PFSK-1 (cell line): ENCODE measurements around the gene GSDME.

Experiments used
- FOXP2 ChIP-seq: optimal IDR thresholded peaks from 2 replicates; pipeline ENCODE3; 2011; ENCODE audit warnings: borderline replicate concordance, control low read depth, inconsistent platforms; ENCODE audit not compliant: insufficient read depth; ENCODE audit errors: extremely low read length, extremely low read depth
- POLR2AphosphoS5 ChIP-seq: IDR thresholded peaks from 2 replicates; pipeline ENCODE4 v1.6.1; 2012; ENCODE audit warnings: low read depth, mild to moderate bottlenecking, control low read depth, low read length, moderate library complexity
- REST ChIP-seq, 2 experiments: IDR thresholded peaks; 2 replicates each; pipeline versions ENCODE4 v1.6.1 to v1.8.0; 2011 to 2012; ENCODE audit warnings: low read depth in 2 of 2, low read length in 2 of 2, control low read depth in 1 of 2, inconsistent platforms in 1 of 2, mild to moderate bottlenecking in 1 of 2, moderate library complexity in 1 of 2; ENCODE audit not compliant: insufficient read depth in 1 of 2
- SIN3A ChIP-seq: IDR thresholded peaks from 2 replicates; pipeline ENCODE4 v1.6.1; 2012; ENCODE audit warnings: mild to moderate bottlenecking, low read length, moderate library complexity, borderline replicate concordance; ENCODE audit not compliant: insufficient read depth
- TAF1 ChIP-seq: IDR thresholded peaks from 2 replicates; pipeline ENCODE4 v1.6.1; 2012; ENCODE audit warnings: low read length, control low read depth, borderline replicate concordance; ENCODE audit not compliant: insufficient read depth

The GSDME gene

GRCh38 chr7:24732646-24733413, 24.4 kb downstream of the GSDME start:
- TF ChIP-seq FOXP2 (no peak), REST (IDR thresholded peaks at IDR 0.05; ENCODE audit: insufficient read depth in 1 of 2, low read depth in 2 of 2, low read length in 2 of 2) (no peak), TAF1 (no peak), POLR2AphosphoS5 (no peak), SIN3A (no peak)

GRCh38 chr7:24731313-24731712, 26.0 kb downstream of the GSDME start:
- TF ChIP-seq TAF1 (no peak), FOXP2 (no peak), REST (IDR thresholded peaks at IDR 0.05; ENCODE audit: insufficient read depth in 1 of 2, low read depth in 2 of 2, low read length in 2 of 2) (no peak), SIN3A (no peak), POLR2AphosphoS5 (no peak)

GRCh38 chr7:24730018-24730369, 27.3 kb downstream of the GSDME start:
- no peak for TF ChIP-seq POLR2AphosphoS5
- no peak for TF ChIP-seq SIN3A
- TF ChIP-seq TAF1, result no peak
- TF ChIP-seq FOXP2, result no peak
- TF ChIP-seq REST (IDR thresholded peaks at IDR 0.05; ENCODE audit: insufficient read depth in 1 of 2, low read depth in 2 of 2, low read length in 2 of 2), result no peak

GRCh38 chr7:24729365-24730017, 27.8 kb downstream of the GSDME start:
- TF ChIP-seq TAF1 (no peak), SIN3A (no peak)

GRCh38 chr7:24728503-24729364, 28.5 kb downstream of the GSDME start:
- TF ChIP-seq TAF1, result no peak
- no peak for TF ChIP-seq POLR2AphosphoS5
- no peak for TF ChIP-seq SIN3A
- no peak for TF ChIP-seq FOXP2
- TF ChIP-seq REST (IDR thresholded peaks at IDR 0.05; ENCODE audit: insufficient read depth in 1 of 2, low read depth in 2 of 2, low read length in 2 of 2), result no peak
